Metanephros (tissue), 1 donor: Measurements from ENCODE around the gene CNGB1. TPM values are rescaled to one million over a fixed set of nuclear protein-coding genes. Genes with fewer than 3 reads are reported as not detected.

ENCODE experiments used
- total RNA-seq: library from RNA; depleted of rRNA; stranded (reverse); fragments of >200 nt; gene quantifications from one replicate; pipeline ENCODE4 v1.2.3, GENCODE V29; 2014

Gene CNGB1
- not detected for total RNA-seq

DNA sequence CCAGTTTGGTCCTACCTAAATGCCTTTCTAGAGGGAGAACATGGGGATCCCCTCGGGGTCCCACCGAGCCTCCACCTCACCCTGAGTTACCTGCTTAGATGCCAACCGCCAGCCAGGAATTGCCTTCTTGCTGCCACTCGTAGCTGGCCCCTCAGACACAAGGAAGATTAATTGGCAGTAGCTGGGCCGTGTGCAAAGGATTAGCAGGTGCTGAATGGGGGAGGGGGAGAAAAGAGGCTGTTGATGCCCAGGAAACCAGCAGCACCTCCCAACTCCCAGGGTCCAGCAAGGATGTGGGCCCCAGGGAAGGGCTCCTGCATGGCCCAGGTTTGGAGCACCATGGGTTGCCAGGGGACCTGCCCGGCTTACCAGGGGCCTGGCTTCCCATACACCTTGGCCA lies at the start of gene CNGB1:
Gene CNGB1, minus strand, starts transcription at position 159 of the 400 bp plus-strand sequence. CDS start 3,842 bp downstream, outside the sequence.

GRCh38 chr16:58000706-58001676 lies 30.1 kb upstream of the CNGB1 start, which contains the start of gene USB1:
Gene USB1, plus strand, starts transcription at chr16:58001407. Its CDS starts 77 bp downstream, at chr16:58001484.

DNA sequence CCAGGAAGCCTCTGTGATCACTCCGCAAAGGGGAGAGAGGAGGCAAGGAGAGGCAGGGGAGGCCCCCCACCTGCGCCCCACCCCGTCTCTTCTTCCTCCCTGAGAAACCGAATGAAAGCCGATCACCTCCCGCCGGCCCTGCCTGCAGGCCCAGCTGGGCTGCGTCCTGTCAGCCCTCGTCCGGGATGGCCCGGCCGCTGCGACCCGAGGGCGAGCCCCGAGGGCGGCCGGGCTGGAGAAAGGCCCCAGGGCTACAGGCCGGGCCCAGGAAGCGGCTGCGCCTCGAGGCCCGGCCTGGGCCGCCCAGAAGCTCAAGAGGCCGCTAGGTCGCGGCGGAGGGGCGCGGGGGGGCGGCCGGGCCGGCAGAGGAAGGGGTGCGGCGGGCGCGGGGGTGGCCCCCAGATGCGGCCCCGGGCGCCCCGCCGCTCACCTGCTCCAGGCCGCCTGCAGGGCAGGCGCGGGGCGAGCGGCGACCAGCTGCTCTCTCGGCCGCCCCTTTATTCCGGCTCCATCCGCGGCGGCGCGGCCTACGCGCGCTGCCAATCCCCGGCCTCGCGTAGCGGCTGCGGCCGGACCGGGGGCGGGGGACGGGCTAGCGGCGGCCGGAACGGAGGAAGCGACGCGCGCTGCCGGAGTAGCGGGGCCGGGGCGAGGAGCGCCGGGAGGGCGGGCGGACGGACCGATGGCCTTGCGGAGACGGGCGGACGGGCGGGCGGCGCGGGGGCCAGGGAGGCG lies 29.2 kb upstream of the CNGB1 start, which contains the start of gene ZNF319:
Gene ZNF319, minus strand, starts transcription at position 702 of the 735 bp plus-strand sequence. CDS start 2,407 bp downstream, outside the sequence.

Other genes with a start within 250 kb of the CNGB1 start
- gene KATNB1, start 235.4 kb downstream of the CNGB1 start, total RNA-seq, result 21.7 TPM
- 92.7 TPM for gene KIFC3, start 168.6 kb downstream of the CNGB1 start, total RNA-seq
- gene ZNF319, start 29.5 kb upstream of the CNGB1 start, total RNA-seq, result 9.3 TPM
- gene USB1, start 30.3 kb upstream of the CNGB1 start, total RNA-seq, result 19.7 TPM
- 20.7 TPM for gene MMP15, start 54.6 kb upstream of the CNGB1 start, total RNA-seq
- gene CFAP20, start 158.3 kb upstream of the CNGB1 start, total RNA-seq, result 64.0 TPM
- 36.6 TPM for gene CSNK2A2, start 227.0 kb upstream of the CNGB1 start, total RNA-seq